HG03521 (cell line): ENCODE results near the gene FUNDC2.
"Not testable (repeated sequence)": the region's sequence is repeated elsewhere in the genome, so short reads cannot be mapped to it uniquely, and the experiment has no call there.

ENCODE experiments used
- ATAC-seq: cut with Tn5 transposase; IDR thresholded peaks from one replicate; pipeline ENCODE4 v1.9.1; 2021; ENCODE audit warnings: mild to moderate bottlenecking, moderate library complexity; ENCODE audit not compliant: unreplicated experiment

Gene FUNDC2

GRCh38 chrX:155026727-155027508 lies at the start of gene FUNDC2:
Gene FUNDC2, plus strand, starts transcription at chrX:155026844. Its CDS starts 95 bp downstream, at chrX:155026939.
- ATAC-seq: peak; percentile 93

- no peak for ATAC-seq
These were observed 47.0 kb upstream of the FUNDC2 start for GRCh38 chrX:154979629-154980028.

- peak; percentile 86 for ATAC-seq
These were observed 46.1 kb upstream of the FUNDC2 start for GRCh38 chrX:154980330-154981115.

GRCh38 chrX:154981116-154981411 lies 45.6 kb upstream of the FUNDC2 start:
- no peak for ATAC-seq

GRCh38 chrX:154986826-154987575 lies 39.6 kb upstream of the FUNDC2 start:
- no peak for ATAC-seq

GRCh38 chrX:154987940-154988339 lies 38.7 kb upstream of the FUNDC2 start:
- no peak for ATAC-seq

GRCh38 chrX:154988719-154989118 lies 37.9 kb upstream of the FUNDC2 start:
- no peak for ATAC-seq

- no peak for ATAC-seq
These were observed 36.1 kb upstream of the FUNDC2 start for GRCh38 chrX:154990496-154990895.

GRCh38 chrX:154991039-154991438 lies 35.6 kb upstream of the FUNDC2 start:
- no peak for ATAC-seq

- ATAC-seq: no peak
These were observed 35.2 kb upstream of the FUNDC2 start for GRCh38 chrX:154991476-154991875.

- ATAC-seq: no peak
These were observed 28.3 kb upstream of the FUNDC2 start for GRCh38 chrX:154998204-154998880.

GRCh38 chrX:155000841-155001240 lies 25.8 kb upstream of the FUNDC2 start:
- no peak for ATAC-seq

- ATAC-seq: no peak
These were observed 24.8 kb upstream of the FUNDC2 start for GRCh38 chrX:155001873-155002272.

GRCh38 chrX:155005190-155005589 lies 21.5 kb upstream of the FUNDC2 start:
- ATAC-seq: no peak

- ATAC-seq: not testable (repeated sequence)
These were observed 20.3 kb upstream of the FUNDC2 start for GRCh38 chrX:155006379-155006778.

GRCh38 chrX:155006913-155007671 lies 19.6 kb upstream of the FUNDC2 start:
- not testable (repeated sequence) for ATAC-seq

- ATAC-seq: not testable (repeated sequence)
These were observed 18.1 kb upstream of the FUNDC2 start for GRCh38 chrX:155008578-155008977.

- no peak for ATAC-seq
These were observed 16.6 kb upstream of the FUNDC2 start for GRCh38 chrX:155009994-155010472.

GRCh38 chrX:155020591-155020990 lies 6.1 kb upstream of the FUNDC2 start:
- no peak for ATAC-seq

GRCh38 chrX:155022585-155022984 lies 4.1 kb upstream of the FUNDC2 start, which contains the start of gene F8:
Gene F8, minus strand, starts transcription at chrX:155022723. Its CDS starts 171 bp downstream, at chrX:155022552.
- no peak for ATAC-seq
